Measurements from ENCODE around the gene EMID1.

Gene EMID1

DNA sequence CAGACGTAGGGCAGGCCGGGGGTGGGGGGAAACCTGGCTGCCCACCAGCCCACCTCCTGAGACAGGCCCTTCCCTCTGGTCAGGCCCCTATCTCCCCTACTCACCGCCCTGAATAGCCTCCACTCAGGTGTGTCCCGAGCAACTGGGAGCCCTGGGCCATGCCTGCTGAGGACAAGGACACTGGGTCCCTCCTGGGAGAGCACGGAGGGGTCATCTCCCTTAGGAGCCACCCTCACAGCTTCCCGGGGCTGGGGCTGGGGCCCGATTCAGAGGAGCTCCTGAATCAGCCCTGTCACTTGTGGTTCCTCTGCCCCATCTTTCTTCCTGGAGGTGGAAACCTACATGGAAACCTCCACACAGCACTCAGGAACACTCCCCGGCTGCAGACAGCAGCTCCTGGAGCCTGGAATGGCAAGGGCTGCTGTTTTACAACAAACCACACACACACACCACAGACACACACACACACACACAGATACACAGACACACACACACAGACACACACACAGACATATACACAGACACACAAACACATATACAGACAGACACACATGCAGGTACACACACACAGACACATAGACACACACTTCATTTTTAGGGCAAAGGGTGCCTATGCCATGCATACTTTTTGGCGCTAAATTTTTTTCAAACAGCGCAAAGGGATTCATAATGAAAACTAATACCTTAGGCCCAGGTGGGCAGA, 9.6 kb upstream of the EMID1 start:
- TF ChIP-seq, protein P1, sequence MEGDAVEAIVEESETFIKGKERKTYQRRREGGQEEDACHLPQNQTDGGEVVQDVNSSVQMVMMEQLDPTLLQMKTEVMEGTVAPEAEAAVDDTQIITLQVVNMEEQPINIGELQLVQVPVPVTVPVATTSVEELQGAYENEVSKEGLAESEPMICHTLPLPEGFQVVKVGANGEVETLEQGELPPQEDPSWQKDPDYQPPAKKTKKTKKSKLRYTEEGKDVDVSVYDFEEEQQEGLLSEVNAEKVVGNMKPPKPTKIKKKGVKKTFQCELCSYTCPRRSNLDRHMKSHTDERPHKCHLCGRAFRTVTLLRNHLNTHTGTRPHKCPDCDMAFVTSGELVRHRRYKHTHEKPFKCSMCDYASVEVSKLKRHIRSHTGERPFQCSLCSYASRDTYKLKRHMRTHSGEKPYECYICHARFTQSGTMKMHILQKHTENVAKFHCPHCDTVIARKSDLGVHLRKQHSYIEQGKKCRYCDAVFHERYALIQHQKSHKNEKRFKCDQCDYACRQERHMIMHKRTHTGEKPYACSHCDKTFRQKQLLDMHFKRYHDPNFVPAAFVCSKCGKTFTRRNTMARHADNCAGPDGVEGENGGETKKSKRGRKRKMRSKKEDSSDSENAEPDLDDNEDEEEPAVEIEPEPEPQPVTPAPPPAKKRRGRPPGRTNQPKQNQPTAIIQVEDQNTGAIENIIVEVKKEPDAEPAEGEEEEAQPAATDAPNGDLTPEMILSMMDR (IDR thresholded peaks at IDR 0.05; ENCODE audit: poor library complexity, severe bottlenecking) = no peak
- no peak for ATAC-seq (ENCODE audit: low read depth)
- DNase-seq (ENCODE audit: low spot score) = no peak
- Histone ChIP-seq H3K36me3 (ENCODE audit: low read depth) (no peaks in the 10 kb centered on the region), H3K27me3 (ENCODE audit: insufficient read depth, poor library complexity, severe bottlenecking) (no peaks in the 10 kb centered on the region), H3K4me1 (ENCODE audit: insufficient read depth, poor library complexity, severe bottlenecking) (no peaks in the 10 kb centered on the region), H3K9me3 (ENCODE audit: severe bottlenecking) (no peaks in the 10 kb centered on the region), H3K27ac (ENCODE audit: poor library complexity, severe bottlenecking) (no peak overlapping the region), H3K4me3 (ENCODE audit: severe bottlenecking) (no peak overlapping the region)

DNA sequence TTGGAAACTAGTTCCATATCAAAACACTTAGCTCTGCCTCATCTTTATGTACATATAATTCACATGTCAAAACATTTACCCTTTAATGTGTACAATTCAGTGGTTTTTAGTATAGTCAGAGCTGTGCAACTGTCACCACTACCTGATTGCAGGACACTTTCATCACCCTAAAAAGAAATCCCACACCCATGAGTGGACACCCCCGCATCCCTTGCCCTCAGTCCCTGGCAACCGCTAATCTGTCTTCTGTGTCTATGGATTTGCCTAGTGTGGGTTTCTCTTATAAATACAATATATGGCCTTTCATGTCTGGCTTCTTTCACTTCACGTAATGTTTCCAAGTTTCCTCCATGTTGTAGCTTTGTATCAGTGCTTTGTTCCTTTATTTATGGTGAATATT, 8.6 kb upstream of the EMID1 start:
- no peak for DNase-seq (ENCODE audit: low spot score)
- no peaks in the 10 kb centered on the region for H3K9me3 ChIP-seq (ENCODE audit: severe bottlenecking)
- no peaks in the 10 kb centered on the region for H3K36me3 ChIP-seq (ENCODE audit: low read depth)
- H3K4me1 ChIP-seq (ENCODE audit: insufficient read depth, poor library complexity, severe bottlenecking) = no peaks in the 10 kb centered on the region
- no peaks in the 10 kb centered on the region for H3K27me3 ChIP-seq (ENCODE audit: insufficient read depth, poor library complexity, severe bottlenecking)
- no peak overlapping the region for H3K4me3 ChIP-seq (ENCODE audit: severe bottlenecking)
- TF ChIP-seq, protein P1 (IDR thresholded peaks at IDR 0.05; ENCODE audit: poor library complexity, severe bottlenecking) = no peak
- H3K27ac ChIP-seq (ENCODE audit: poor library complexity, severe bottlenecking) = no peak overlapping the region
- no peak for ATAC-seq (ENCODE audit: low read depth)

DNA sequence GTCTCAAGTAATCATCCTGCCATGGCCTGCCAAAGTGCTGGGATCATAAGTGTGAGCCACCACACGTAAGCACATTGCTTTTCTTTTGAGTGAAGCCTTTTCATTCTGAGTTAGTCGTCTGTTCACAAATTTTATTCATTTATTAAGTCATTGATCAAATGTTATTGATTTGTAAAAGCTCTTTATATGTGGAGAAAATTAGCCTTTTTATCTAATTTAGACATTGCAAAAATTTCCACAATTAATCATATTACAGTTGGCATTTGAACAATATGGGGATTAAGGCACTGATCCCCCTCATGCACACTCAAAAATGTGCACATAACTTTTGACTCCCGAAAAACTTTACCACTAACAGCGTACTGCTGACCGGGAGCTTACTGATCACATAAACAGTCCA, 7.5 kb upstream of the EMID1 start:
- Histone ChIP-seq H3K9me3 (ENCODE audit: severe bottlenecking) (no peaks in the 10 kb centered on the region), H3K4me1 (ENCODE audit: insufficient read depth, poor library complexity, severe bottlenecking) (no peaks in the 10 kb centered on the region), H3K27me3 (ENCODE audit: insufficient read depth, poor library complexity, severe bottlenecking) (no peaks in the 10 kb centered on the region), H3K36me3 (ENCODE audit: low read depth) (no peaks in the 10 kb centered on the region), H3K4me3 (ENCODE audit: severe bottlenecking) (no peak overlapping the region), H3K27ac (ENCODE audit: poor library complexity, severe bottlenecking) (no peak overlapping the region)
- TF ChIP-seq, protein P1 (IDR thresholded peaks at IDR 0.05; ENCODE audit: poor library complexity, severe bottlenecking) = no peak
- no peak for DNase-seq (ENCODE audit: low spot score)
- no peak for ATAC-seq (ENCODE audit: low read depth)

DNA sequence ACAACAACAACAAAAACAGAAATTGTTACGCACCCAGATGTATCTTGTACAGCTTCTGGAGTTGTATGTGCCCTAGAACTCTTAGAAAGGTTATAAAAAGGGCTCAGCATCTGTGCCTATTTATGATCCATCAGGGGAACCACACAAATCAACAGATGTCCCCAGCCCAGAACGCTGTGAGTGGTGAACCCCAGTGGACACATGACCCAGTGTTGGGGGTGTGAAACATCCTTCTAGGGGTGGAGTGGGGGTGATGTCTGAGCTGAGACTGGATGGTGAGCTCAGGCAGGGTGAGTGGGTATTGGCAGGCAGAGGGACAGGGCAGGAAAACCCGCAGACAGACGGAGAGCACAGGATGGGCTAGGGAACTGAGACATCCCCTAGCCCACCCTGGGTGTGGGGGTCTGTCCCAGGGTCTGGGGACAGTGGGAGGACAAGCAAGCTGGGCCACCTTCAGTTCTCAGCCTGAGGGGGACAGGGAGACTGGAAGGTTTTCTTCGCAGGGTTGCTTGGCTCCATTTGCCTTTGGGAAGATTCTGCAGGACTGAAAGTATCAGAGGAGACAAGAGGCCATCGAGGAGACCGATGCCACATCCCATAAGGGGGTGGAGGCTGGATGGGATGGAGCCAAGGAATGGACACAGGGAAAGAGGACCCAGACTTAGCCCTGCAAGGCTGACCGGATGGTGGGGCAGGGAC, 5.8 kb upstream of the EMID1 start:
- Histone ChIP-seq H3K27ac (ENCODE audit: poor library complexity, severe bottlenecking) (no peak overlapping the region), H3K27me3 (ENCODE audit: insufficient read depth, poor library complexity, severe bottlenecking) (no peaks in the 10 kb centered on the region), H3K4me1 (ENCODE audit: insufficient read depth, poor library complexity, severe bottlenecking) (no peaks in the 10 kb centered on the region), H3K4me3 (ENCODE audit: severe bottlenecking) (no peak overlapping the region), H3K9me3 (ENCODE audit: severe bottlenecking) (no peaks in the 10 kb centered on the region), H3K36me3 (ENCODE audit: low read depth) (no peaks in the 10 kb centered on the region)
- TF ChIP-seq, protein P1 (IDR thresholded peaks at IDR 0.05; ENCODE audit: poor library complexity, severe bottlenecking) = no peak
- DNase-seq (ENCODE audit: low spot score) (no peak), ATAC-seq (ENCODE audit: low read depth) (no peak)

DNA sequence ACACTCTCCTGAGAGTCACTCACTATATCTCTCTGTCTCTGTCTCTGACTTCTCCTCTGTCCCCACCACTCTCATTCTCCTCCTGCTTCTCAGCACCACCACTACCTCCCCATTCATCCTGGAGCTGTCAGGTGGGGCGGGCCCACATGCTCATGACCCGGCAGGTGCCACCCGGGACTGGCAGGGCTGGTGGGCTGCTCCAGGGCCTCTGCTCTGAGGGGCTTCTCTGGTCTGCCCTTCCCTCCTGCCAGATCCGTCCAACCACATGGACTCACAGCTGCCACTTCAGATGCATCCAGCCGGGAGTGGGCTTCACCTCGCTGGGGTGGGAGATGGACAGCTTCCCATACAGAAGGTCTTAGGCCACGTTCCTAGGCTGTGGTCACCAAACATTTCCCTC, 4.8 kb upstream of the EMID1 start:
- no peaks in the 10 kb centered on the region for H3K9me3 ChIP-seq (ENCODE audit: severe bottlenecking)
- H3K27me3 ChIP-seq (ENCODE audit: insufficient read depth, poor library complexity, severe bottlenecking) = no peaks in the 10 kb centered on the region
- no peaks in the 10 kb centered on the region for H3K36me3 ChIP-seq (ENCODE audit: low read depth)
- TF ChIP-seq, protein P1 (IDR thresholded peaks at IDR 0.05; ENCODE audit: poor library complexity, severe bottlenecking) = no peak
- no peak for ATAC-seq (ENCODE audit: low read depth)
- no peak for DNase-seq (ENCODE audit: low spot score)
- no peak overlapping the region for H3K4me3 ChIP-seq (ENCODE audit: severe bottlenecking)
- no peaks in the 10 kb centered on the region for H3K4me1 ChIP-seq (ENCODE audit: insufficient read depth, poor library complexity, severe bottlenecking)
- H3K27ac ChIP-seq (ENCODE audit: poor library complexity, severe bottlenecking) = no peak overlapping the region

Data from RWPE2 (cell line).